Measurements from ENCODE around the gene FCN3.

GRCh38 chr1:27394925-27395324 is 20.3 kb upstream of the FCN3 start:
- TF ChIP-seq, protein P1, sequence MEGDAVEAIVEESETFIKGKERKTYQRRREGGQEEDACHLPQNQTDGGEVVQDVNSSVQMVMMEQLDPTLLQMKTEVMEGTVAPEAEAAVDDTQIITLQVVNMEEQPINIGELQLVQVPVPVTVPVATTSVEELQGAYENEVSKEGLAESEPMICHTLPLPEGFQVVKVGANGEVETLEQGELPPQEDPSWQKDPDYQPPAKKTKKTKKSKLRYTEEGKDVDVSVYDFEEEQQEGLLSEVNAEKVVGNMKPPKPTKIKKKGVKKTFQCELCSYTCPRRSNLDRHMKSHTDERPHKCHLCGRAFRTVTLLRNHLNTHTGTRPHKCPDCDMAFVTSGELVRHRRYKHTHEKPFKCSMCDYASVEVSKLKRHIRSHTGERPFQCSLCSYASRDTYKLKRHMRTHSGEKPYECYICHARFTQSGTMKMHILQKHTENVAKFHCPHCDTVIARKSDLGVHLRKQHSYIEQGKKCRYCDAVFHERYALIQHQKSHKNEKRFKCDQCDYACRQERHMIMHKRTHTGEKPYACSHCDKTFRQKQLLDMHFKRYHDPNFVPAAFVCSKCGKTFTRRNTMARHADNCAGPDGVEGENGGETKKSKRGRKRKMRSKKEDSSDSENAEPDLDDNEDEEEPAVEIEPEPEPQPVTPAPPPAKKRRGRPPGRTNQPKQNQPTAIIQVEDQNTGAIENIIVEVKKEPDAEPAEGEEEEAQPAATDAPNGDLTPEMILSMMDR (IDR thresholded peaks at IDR 0.05) = no peak
- no peak for TF ChIP-seq CEBPB (IDR thresholded peaks at IDR 0.05)
- no peak for TF ChIP-seq CHD2 (IDR thresholded peaks at IDR 0.05; ENCODE audit: low read length, partially characterized antibody)
- TF ChIP-seq NR3C1 (IDR thresholded peaks at IDR 0.05) = no peak

All from A549 (cell line).